Measurements from ENCODE around the gene RPS14. TPM values are rescaled to one million over a fixed set of nuclear protein-coding genes. Genes with fewer than 3 reads are reported as not detected.

Gene RPS14
- total RNA-seq, 4 donors from 2014 or later, result 1,098 to 4,026 (median 2,484) TPM

DNA sequence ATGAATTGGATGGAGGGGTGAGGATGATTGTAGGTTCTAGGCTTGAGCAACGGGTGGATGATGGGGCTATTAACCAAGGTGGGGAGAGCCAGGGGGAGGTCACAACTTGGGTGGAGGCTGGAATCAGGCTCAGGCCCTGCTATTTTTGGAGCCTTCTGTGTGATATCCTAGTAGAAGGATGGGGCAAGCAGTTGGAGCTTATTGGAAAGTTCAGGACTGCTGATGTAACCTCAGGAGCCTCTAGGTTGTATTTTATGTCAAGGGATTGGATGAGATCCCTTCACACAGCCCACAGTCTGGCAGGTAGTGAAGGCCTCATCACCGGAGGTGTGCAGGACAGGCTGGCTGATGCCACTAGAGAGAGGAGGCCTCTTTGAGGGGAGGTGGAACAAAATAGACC lies 11.2 kb upstream of the RPS14 start:
- H3K4me1 ChIP-seq, result peaks cover 6 to 36% (median 21%) of the 10 kb centered on the region in 3 donors
- no peaks in the 10 kb centered on the region for H3K36me3 ChIP-seq
- no peak for DNase-seq
- WGBS, 2 donors, result 59 to 63% methylated on average over 2 of the region's 2 CpGs
- TF ChIP-seq, protein P1, sequence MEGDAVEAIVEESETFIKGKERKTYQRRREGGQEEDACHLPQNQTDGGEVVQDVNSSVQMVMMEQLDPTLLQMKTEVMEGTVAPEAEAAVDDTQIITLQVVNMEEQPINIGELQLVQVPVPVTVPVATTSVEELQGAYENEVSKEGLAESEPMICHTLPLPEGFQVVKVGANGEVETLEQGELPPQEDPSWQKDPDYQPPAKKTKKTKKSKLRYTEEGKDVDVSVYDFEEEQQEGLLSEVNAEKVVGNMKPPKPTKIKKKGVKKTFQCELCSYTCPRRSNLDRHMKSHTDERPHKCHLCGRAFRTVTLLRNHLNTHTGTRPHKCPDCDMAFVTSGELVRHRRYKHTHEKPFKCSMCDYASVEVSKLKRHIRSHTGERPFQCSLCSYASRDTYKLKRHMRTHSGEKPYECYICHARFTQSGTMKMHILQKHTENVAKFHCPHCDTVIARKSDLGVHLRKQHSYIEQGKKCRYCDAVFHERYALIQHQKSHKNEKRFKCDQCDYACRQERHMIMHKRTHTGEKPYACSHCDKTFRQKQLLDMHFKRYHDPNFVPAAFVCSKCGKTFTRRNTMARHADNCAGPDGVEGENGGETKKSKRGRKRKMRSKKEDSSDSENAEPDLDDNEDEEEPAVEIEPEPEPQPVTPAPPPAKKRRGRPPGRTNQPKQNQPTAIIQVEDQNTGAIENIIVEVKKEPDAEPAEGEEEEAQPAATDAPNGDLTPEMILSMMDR (IDR thresholded peaks at IDR 0.05), result no peak
- TF ChIP-seq POLR2A (IDR thresholded peaks at IDR 0.05), result no peak
- no peak overlapping the region for H3K27ac ChIP-seq
- H3K4me3 ChIP-seq, result no peak overlapping the region
- intact Hi-C loops (cut with DNase I), result loop anchor here (5.0 kb wide), 1 partner anchor 62 kb away; no protein-coding TSS in a partner anchor
- H3K27me3 ChIP-seq, result no peaks in the 10 kb centered on the region
- H3K9me3 ChIP-seq, result no peaks in the 10 kb centered on the region

DNA sequence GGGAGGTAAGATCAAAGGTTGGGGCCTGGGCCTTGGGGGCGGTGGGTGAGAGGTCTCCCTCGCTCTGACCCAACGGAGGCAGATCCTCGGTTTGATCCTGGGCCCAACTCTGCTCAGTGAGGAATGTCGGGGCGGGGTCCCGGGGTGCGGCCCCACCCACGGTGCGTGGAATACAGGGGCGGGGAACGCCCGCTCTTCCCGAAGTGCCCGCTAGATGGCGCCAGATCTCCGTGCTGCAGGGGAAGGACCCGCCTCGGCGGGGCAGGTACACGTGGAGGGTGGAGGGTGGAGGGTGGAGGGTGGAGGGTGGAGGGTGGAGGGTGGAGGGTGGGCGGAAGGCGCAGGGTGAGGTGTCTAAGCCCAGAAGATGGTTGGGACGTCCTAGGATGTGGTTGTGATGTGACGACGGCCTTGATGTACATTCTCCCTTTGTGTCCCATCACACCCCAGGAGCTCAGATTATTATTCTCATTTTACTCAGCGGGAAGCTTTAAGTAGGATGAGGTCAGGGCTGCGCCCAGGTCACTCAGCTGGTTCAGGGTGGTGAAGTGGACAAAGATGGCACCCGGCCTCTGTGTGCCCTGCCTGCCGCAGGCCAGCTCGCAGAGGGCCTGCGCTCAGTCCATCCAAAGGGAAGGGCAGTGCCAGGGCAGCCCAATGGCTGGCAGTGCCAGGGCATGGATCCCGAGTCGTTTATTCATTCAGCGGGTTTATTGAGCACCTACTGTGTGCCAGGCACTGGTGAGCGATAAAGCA lies 9.4 kb upstream of the RPS14 start:
- no peak for TF ChIP-seq POLR2A (IDR thresholded peaks at IDR 0.05)
- TF ChIP-seq, protein P1 (IDR thresholded peaks at IDR 0.05), result peak; percentile 80 to 93 (median 87)
- Histone ChIP-seq H3K27me3 (no peaks in the 10 kb centered on the region), H3K4me1 (peaks cover 6 to 19% (median 11%) of the 10 kb centered on the region in 3 donors), H3K36me3 (no peaks in the 10 kb centered on the region), H3K4me3 (peak overlapping the region in 2 of 4 donors; percentile 20 to 49), H3K27ac (peak overlapping the region in 3 of 4 donors; percentile 3 to 51 (median 39)), H3K9me3 (no peaks in the 10 kb centered on the region)
- DNase-seq, result no peak
- 26 to 37% methylated on average over 14 to 17 of the region's 36 CpGs for WGBS, 2 donors
- intact Hi-C loops (cut with DNase I), result loop anchor here (5.0 kb wide), 1 partner anchor 83 kb away; no protein-coding TSS in a partner anchor

DNA sequence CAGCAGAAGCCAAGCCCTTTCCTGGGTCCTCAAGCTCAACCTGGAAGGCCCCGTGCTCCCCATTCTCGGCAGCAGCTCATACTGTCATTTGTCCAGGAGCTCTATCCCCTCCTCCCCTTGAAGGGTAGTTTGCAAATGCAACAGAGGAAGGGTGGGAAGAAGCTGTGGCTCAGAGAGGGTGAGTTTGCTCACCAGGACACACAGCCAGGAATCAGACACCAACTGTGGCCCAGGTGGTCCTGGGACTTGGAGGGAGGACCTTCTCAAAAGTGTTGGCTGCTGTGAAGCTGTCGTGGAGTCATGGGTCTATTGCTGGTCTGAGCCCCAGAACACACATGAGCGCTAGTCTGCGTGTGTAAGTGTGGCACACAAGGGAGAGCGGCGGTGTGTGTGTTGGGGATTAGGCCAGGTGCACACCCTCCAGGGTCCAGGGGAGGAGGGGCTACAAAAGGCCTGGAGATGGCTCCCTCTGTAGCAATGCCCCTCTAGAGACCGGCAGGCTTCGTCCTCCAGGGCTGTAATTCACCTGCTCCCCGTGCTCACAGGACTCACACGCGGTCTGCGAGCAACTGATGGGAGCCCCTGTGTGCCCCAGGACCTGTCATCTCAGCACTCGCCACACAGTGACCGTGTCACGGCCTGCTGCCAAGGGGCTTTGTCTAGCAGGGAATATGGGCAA lies 8.2 kb upstream of the RPS14 start:
- H3K36me3 ChIP-seq, result no peaks in the 10 kb centered on the region
- DNase-seq, result no peak
- WGBS, 2 donors, result 71 to 81% methylated on average over 13 to 15 of the region's 16 CpGs
- H3K4me3 ChIP-seq, result no peak overlapping the region
- intact Hi-C loops (cut with DNase I), result loop anchor here (5.0 kb wide), 1 partner anchor 85 kb away; no protein-coding TSS in a partner anchor
- H3K4me1 ChIP-seq, result peaks cover 6 to 15% (median 11%) of the 10 kb centered on the region in 3 donors
- TF ChIP-seq, protein P1 (IDR thresholded peaks at IDR 0.05), result no peak
- TF ChIP-seq POLR2A (IDR thresholded peaks at IDR 0.05), result no peak
- H3K9me3 ChIP-seq, result no peaks in the 10 kb centered on the region
- no peaks in the 10 kb centered on the region for H3K27me3 ChIP-seq
- H3K27ac ChIP-seq, result no peak overlapping the region

DNA sequence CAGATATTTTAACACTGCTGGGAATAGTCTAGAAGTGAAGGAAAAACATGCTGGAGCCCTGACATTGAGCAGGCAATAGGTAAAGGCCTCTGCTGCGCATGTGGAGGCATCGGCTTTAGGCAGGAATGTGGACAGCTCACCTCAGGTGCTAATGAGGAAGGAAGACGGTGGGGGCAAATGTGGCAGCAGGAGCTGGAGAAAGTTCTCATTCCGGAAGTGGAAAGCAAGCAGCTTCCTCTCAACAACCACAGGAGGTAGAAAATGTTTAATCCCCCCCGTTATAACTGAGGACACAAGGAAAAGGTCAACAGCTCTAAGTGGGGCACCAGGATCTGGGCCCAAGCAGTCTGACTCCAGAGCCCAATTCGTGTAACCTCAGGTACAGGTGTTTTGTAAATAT lies 7.6 kb upstream of the RPS14 start:
- intact Hi-C loops (cut with DNase I), result loop anchor here (5.0 kb wide), 1 partner anchor 85 kb away; no protein-coding TSS in a partner anchor
- 42 to 57% methylated on average over 6 of the region's 6 CpGs for WGBS, 2 donors
- Histone ChIP-seq H3K27ac (no peak overlapping the region), H3K4me1 (peaks cover 6 to 15% (median 11%) of the 10 kb centered on the region in 3 donors), H3K4me3 (no peak overlapping the region), H3K9me3 (no peaks in the 10 kb centered on the region), H3K36me3 (no peaks in the 10 kb centered on the region), H3K27me3 (no peaks in the 10 kb centered on the region)
- TF ChIP-seq, protein P1 (IDR thresholded peaks at IDR 0.05), result no peak
- TF ChIP-seq POLR2A (IDR thresholded peaks at IDR 0.05), result no peak
- DNase-seq, result no peak

All from esophagus squamous epithelium (tissue), 5 donors.